WTC11 (cell line): ENCODE results near the gene PADI1. TPM values are rescaled to one million over a fixed set of nuclear protein-coding genes. Genes with fewer than 3 reads are reported as not detected.

Source experiments
- ATAC-seq: fragments of 200-7000 bp; cut with Tn5 transposase; 2 replicates; pipeline ENCODE4 v1.10.0; 2021; ENCODE audit warnings: mild to moderate bottlenecking, moderate library complexity
- CTCF ChIA-PET: fragments of 300-600 bp; sonication (Branson Sonifier 250); formaldehyde crosslinking; loops from one replicate; lab custom pipeline; 2021; ENCODE audit warnings: antibody characterized with exemption; lab: Charles Lee
- POLR2A ChIA-PET: fragments of 350-600 bp; sonication (Branson Sonifier 250); formaldehyde crosslinking; loops from one replicate; lab custom pipeline; 2021; ENCODE audit warnings: antibody characterized with exemption; lab: Charles Lee
- DNase-seq: peaks from one replicate; pipeline ENCODE4 v3.0.0; 2021; ENCODE audit warnings: low spot score
- H3K27ac Mint-ChIP-seq: 2 replicates; pipeline ENCODE4 v1.8.0; 2021; ENCODE audit warnings: mixed read lengths
- H3K27me3 Mint-ChIP-seq: 2 replicates; pipeline ENCODE4 v1.8.0; 2021; ENCODE audit warnings: low read depth, mild to moderate bottlenecking, moderate library complexity, mixed read lengths
- H3K36me3 Mint-ChIP-seq: 2 replicates; pipeline ENCODE4 v1.8.0; 2021; ENCODE audit warnings: mixed read lengths
- H3K4me1 Mint-ChIP-seq: 2 replicates; pipeline ENCODE4 v1.8.0; 2022; ENCODE audit warnings: mixed read lengths
- H3K4me3 Mint-ChIP-seq: 2 replicates; pipeline ENCODE4 v1.8.0; 2021; ENCODE audit warnings: mild to moderate bottlenecking, moderate library complexity, mixed read lengths
- H3K9me3 Mint-ChIP-seq: 2 replicates; pipeline ENCODE4 v1.8.0; 2021; ENCODE audit warnings: mixed read lengths
- CREB1 ChIP-seq: sonication (generic); formaldehyde crosslinking; IDR thresholded peaks from 2 replicates; pipeline ENCODE4 v1.8.0; 2023; ENCODE audit warnings: mild to moderate bottlenecking, missing genetic modification reagents
- CREM ChIP-seq: sonication (generic); formaldehyde crosslinking; IDR thresholded peaks from 2 replicates; pipeline ENCODE4 v1.8.1; 2022; ENCODE audit warnings: mild to moderate bottlenecking, missing genetic modification reagents, moderate library complexity
- FOXP1 ChIP-seq: sonication (generic); formaldehyde crosslinking; IDR thresholded peaks from 2 replicates; pipeline ENCODE4 v1.8.0; 2022; ENCODE audit warnings: missing genetic modification reagents, mild to moderate bottlenecking, moderate library complexity, borderline replicate concordance
- GABPB1 ChIP-seq: sonication (generic); formaldehyde crosslinking; IDR thresholded peaks from 2 replicates; pipeline ENCODE4 v1.8.1; 2023; ENCODE audit warnings: mild to moderate bottlenecking, missing genetic modification reagents
- GTF2I ChIP-seq: fragments of 250-450 bp; sonication (Bioruptor Pico); conservative IDR thresholded peaks from 2 replicates; pipeline ENCODE4 v1.4.0; 2021; ENCODE audit warnings: mild to moderate bottlenecking
- NFE2L1 ChIP-seq: sonication (generic); formaldehyde crosslinking; IDR thresholded peaks from 2 replicates; pipeline ENCODE4 v1.8.1; 2023; ENCODE audit warnings: missing genetic modification reagents
- NR3C1 ChIP-seq: sonication (generic); formaldehyde crosslinking; conservative IDR thresholded peaks from 2 replicates; pipeline ENCODE4 v1.8.1; 2023; ENCODE audit warnings: low read depth, mild to moderate bottlenecking, missing genetic modification reagents
- PREB ChIP-seq: sonication (generic); formaldehyde crosslinking; IDR thresholded peaks from 2 replicates; pipeline ENCODE4 v1.8.1; 2022; ENCODE audit warnings: mild to moderate bottlenecking, missing genetic modification reagents, moderate library complexity, borderline replicate concordance
- SMAD4 ChIP-seq: sonication (generic); formaldehyde crosslinking; IDR thresholded peaks from 2 replicates; pipeline ENCODE4 v1.8.0; 2022; ENCODE audit warnings: mild to moderate bottlenecking, missing genetic modification reagents
- SP1 ChIP-seq: sonication (generic); formaldehyde crosslinking; conservative IDR thresholded peaks from 2 replicates; pipeline ENCODE4 v1.8.1; 2022; ENCODE audit warnings: missing genetic modification reagents
- TCF7 ChIP-seq: sonication (generic); formaldehyde crosslinking; IDR thresholded peaks from 2 replicates; pipeline ENCODE4 v1.8.0; 2022; ENCODE audit warnings: mild to moderate bottlenecking, low read depth, missing genetic modification reagents, moderate library complexity
- TP53 ChIP-seq: sonication (generic); formaldehyde crosslinking; IDR thresholded peaks from 2 replicates; pipeline ENCODE4 v1.8.1; 2023; ENCODE audit warnings: mild to moderate bottlenecking, missing genetic modification reagents
- USF2 ChIP-seq: sonication (generic); formaldehyde crosslinking; IDR thresholded peaks from 2 replicates; pipeline ENCODE4 v1.8.1; 2023; ENCODE audit warnings: mild to moderate bottlenecking, missing genetic modification reagents, moderate library complexity
- ZNF219 ChIP-seq: sonication (generic); formaldehyde crosslinking; IDR thresholded peaks from 2 replicates; pipeline ENCODE4 v1.8.0; 2023; ENCODE audit warnings: missing genetic modification reagents, mild to moderate bottlenecking, borderline replicate concordance
- ZNF532 ChIP-seq: fragments of 250-450 bp; sonication (Bioruptor Pico); IDR thresholded peaks from 2 replicates; pipeline ENCODE4 v1.9.0; 2021; ENCODE audit warnings: mild to moderate bottlenecking, borderline replicate concordance
- total RNA-seq: library from RNA; stranded (reverse); gene quantifications from 3 replicates; pipeline ENCODE4 v1.2.3, GENCODE V29; 2021
- TF ChIP-seq, protein P1 (sequence below): sonication (generic); formaldehyde crosslinking; IDR thresholded peaks from 2 replicates; pipeline ENCODE4 v1.8.0; 2022; ENCODE audit warnings: mild to moderate bottlenecking, missing genetic modification reagents
- TF ChIP-seq, protein P2 (sequence below): sonication (generic); formaldehyde crosslinking; IDR thresholded peaks from 2 replicates; pipeline ENCODE4 v1.8.1; 2023; ENCODE audit warnings: mild to moderate bottlenecking, missing genetic modification reagents, moderate library complexity
- TF ChIP-seq, protein P3 (sequence below): sonication (generic); formaldehyde crosslinking; IDR thresholded peaks from 2 replicates; pipeline ENCODE4 v1.8.1; 2022; ENCODE audit warnings: missing genetic modification reagents, borderline replicate concordance
- TF ChIP-seq, protein P4 (sequence below): fragments of 250-450 bp; sonication (Bioruptor Pico); IDR thresholded peaks from 2 replicates; pipeline ENCODE4 v1.9.0; 2021; ENCODE audit warnings: mild to moderate bottlenecking

The PADI1 gene
- total RNA-seq, 1 experiment from 2014 or later: 0.15 TPM

DNA sequence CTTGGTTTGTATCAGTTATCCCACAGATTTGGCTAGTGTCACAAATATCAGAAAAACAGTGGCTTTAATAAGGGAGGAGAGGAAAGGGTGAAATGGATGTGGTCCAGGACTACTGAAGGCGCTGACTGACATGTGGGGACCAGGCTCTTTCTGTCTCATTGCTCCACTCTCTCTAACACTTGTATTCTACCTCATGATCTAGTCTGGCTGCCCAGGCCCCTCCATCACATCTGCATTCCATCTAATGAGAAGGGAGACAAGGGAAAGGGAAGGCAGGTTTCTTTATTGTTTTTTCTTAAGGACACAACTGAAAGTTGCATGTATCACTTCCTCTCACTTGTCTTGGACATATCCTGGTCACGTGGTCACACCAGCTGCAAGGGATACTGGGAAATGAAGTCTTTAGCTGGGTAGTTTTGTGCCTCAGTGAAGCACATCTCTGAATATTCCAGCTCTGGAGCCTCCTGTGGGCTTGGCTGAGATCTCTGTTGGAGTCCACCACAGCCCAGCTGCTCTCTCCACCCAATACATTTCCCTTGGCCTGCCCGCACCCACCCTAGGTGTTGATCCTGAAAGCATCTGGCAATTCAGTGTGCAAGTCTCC is 43.7 kb upstream of the PADI1 start:
- ATAC-seq (peak; percentile 44; the same call in 1 of the 2 replicates), DNase-seq (no peak)
- Mint-ChIP-seq H3K27me3 (peaks cover 11% of the 10 kb centered on the region), H3K4me3 (no peak overlapping the region), H3K9me3 (peaks cover 34% of the 10 kb centered on the region), H3K36me3 (peaks cover 12% of the 10 kb centered on the region), H3K4me1 (peaks cover 24% of the 10 kb centered on the region), H3K27ac (no peak overlapping the region; the same call in 1 of the 2 replicates)
- TF ChIP-seq, protein P1, sequence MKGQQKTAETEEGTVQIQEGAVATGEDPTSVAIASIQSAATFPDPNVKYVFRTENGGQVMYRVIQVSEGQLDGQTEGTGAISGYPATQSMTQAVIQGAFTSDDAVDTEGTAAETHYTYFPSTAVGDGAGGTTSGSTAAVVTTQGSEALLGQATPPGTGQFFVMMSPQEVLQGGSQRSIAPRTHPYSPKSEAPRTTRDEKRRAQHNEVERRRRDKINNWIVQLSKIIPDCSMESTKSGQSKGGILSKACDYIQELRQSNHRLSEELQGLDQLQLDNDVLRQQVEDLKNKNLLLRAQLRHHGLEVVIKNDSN (CRISPR knock-in tag): peak; percentile 82
- TF ChIP-seq NR3C1 (CRISPR knock-in tag) (no peak), GTF2I (CRISPR knock-in tag) (0 out of 2 replicates have a peak, but pooled peaks have one; percentile 20), USF2 (peak; percentile 88)
- ChIA-PET CTCF (no interaction called here), POLR2A (no interaction called here)

DNA sequence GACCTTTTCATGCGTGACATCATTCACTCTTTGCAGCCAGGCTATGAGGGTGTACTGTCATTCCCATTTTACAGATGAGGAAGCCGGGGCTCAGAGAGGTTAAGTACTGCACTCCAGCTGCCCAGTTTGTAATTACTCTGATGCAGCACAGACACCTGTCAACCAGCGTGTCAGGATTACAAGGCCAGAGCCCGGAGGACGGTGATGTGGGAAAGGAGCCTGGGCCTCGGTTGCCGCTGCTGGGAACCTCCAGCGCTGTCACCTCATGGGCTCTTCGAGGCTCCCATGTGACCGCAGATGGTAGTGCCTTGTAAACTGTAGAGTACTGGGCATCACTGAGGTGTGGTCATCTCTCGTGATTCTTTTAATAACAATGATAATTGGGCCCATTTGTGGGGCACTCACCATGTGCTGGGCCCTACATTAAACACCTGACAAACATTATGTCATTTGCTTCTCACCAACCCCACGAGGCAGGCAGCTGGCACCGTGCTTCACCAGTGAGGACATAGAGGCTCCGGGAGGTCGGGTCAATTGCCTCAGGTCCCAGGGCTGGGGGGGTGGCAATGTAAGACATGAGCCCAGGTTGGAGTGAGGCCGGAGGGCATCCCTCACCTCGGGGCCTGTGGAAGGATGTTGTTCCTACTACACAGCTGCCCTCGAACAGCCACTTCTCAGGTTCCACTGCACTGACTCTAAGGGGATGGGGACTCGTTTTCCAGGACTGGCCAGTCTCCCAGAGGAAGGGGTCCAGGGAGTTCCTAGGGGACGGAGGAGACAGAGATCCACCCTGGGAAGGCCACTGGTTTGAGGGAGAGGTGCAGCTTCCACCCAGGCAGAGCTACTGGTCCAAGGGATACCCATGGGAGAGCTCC is 42.8 kb upstream of the PADI1 start:
- TF ChIP-seq PREB (CRISPR knock-in tag): no peak
- TF ChIP-seq CREB1 (CRISPR knock-in tag): no peak
- TF ChIP-seq, protein P2, sequence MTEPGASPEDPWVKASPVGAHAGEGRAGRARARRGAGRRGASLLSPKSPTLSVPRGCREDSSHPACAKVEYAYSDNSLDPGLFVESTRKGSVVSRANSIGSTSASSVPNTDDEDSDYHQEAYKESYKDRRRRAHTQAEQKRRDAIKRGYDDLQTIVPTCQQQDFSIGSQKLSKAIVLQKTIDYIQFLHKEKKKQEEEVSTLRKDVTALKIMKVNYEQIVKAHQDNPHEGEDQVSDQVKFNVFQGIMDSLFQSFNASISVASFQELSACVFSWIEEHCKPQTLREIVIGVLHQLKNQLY: no peak
- no peak for TF ChIP-seq TCF7 (CRISPR knock-in tag)
- TF ChIP-seq ZNF219 (CRISPR knock-in tag): no peak
- TF ChIP-seq SMAD4 (CRISPR knock-in tag): no peak
- no peak for TF ChIP-seq NFE2L1 (CRISPR knock-in tag)
- TF ChIP-seq NR3C1 (CRISPR knock-in tag): no peak
- TF ChIP-seq, protein P3, sequence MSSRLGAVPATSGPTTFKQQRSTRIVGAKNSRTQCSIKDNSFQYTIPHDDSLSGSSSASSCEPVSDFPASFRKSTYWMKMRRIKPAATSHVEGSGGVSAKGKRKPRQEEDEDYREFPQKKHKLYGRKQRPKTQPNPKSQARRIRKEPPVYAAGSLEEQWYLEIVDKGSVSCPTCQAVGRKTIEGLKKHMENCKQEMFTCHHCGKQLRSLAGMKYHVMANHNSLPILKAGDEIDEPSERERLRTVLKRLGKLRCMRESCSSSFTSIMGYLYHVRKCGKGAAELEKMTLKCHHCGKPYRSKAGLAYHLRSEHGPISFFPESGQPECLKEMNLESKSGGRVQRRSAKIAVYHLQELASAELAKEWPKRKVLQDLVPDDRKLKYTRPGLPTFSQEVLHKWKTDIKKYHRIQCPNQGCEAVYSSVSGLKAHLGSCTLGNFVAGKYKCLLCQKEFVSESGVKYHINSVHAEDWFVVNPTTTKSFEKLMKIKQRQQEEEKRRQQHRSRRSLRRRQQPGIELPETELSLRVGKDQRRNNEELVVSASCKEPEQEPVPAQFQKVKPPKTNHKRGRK (CRISPR knock-in tag): no peak
- no peak for TF ChIP-seq ZNF532
- no peak for TF ChIP-seq SP1 (CRISPR knock-in tag)
- TF ChIP-seq, protein P4, sequence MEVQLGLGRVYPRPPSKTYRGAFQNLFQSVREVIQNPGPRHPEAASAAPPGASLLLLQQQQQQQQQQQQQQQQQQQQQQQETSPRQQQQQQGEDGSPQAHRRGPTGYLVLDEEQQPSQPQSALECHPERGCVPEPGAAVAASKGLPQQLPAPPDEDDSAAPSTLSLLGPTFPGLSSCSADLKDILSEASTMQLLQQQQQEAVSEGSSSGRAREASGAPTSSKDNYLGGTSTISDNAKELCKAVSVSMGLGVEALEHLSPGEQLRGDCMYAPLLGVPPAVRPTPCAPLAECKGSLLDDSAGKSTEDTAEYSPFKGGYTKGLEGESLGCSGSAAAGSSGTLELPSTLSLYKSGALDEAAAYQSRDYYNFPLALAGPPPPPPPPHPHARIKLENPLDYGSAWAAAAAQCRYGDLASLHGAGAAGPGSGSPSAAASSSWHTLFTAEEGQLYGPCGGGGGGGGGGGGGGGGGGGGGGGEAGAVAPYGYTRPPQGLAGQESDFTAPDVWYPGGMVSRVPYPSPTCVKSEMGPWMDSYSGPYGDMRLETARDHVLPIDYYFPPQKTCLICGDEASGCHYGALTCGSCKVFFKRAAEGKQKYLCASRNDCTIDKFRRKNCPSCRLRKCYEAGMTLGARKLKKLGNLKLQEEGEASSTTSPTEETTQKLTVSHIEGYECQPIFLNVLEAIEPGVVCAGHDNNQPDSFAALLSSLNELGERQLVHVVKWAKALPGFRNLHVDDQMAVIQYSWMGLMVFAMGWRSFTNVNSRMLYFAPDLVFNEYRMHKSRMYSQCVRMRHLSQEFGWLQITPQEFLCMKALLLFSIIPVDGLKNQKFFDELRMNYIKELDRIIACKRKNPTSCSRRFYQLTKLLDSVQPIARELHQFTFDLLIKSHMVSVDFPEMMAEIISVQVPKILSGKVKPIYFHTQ (CRISPR knock-in tag): no peak
- no peak for TF ChIP-seq GABPB1 (CRISPR knock-in tag)
- TF ChIP-seq, protein P1 (CRISPR knock-in tag): no peak
- TF ChIP-seq TP53: no peak
- no peak for TF ChIP-seq FOXP1 (CRISPR knock-in tag)
- no peak for TF ChIP-seq CREM
- Mint-ChIP-seq H3K4me3 (no peak overlapping the region), H3K9me3 (peaks cover 25% of the 10 kb centered on the region), H3K36me3 (peaks cover 7% of the 10 kb centered on the region), H3K4me1 (peaks cover 30% of the 10 kb centered on the region), H3K27me3 (peaks cover 17% of the 10 kb centered on the region), H3K27ac (no peak overlapping the region)
- CTCF ChIA-PET: no interaction called here
- DNase-seq: no peak
- POLR2A ChIA-PET: no interaction called here
- ATAC-seq: no peak
